ENCODE results near the gene ACIN1.

The ACIN1 gene

GRCh38 chr14:23104070-23104590, 9.2 kb upstream of the ACIN1 start:
- no peak for DNase-seq

DNA sequence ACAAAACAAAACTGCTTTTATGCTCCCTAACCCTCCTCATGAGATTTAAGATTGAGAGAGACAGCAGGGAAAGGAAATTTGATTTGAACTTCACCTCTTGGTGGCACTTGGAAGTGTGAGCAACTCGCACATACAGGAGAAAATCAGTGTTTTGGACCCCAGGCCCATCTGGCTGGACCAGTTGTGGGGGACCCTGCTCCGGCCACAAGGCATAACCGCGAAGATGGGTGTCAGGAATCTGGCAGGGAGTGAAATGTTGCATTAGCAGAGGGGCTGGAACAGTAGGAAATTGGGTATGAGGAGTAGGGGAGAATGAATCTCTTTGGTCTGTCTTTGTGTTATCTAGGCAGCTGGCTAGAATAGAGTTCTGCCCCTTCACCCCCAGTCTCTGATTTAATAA, 8.6 kb upstream of the ACIN1 start:
- no peak for DNase-seq

DNA sequence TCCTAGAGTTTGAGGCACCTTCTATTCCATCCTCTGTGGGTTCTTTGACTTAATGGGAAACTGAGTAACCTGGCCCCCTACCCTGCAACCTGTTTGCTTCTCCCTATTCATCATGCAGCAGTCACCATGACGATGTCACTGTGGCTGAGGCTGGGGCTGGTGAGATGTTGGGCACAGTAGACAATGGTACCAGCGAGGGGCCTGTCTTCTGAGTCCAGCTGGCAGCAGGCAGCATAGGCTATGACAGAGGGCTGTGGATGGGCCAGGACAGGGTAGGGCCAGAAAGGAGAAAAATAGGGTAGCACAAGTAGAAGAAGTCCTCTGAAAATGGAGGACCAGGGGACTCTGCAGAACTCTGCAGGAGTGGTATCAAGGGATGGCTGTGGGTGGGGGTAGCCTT, 7.9 kb upstream of the ACIN1 start:
- DNase-seq, result no peak

DNA sequence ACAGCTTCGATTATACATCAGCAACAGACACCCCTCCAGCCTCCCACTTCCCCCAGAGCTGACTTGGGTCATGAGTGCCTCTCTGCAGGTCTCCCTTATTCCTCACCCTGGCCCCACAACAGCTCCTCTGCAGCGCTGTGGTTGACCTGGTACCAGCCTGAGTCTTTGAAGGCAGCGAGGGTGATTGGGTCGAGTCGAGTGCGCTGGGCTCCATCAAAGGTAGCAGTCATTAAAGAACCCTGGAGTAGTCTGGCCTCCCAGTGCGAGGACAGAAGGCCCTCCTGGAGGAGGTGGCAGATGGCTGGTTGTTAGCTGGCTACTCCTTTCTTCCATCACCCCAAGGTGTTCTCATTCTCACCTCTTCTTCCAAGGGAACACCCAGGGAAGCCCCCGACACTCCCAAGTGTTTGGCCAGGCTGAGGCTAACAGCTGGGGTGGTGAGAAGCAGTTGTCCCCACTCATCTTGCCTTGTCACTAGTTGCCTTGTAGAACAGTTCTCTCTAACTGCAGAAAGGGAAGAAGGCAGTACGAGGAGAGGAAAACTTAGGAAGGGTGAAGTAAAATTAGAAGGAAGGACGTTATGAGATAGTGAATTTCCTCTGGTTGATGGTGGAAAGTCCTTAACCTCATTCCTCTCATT, 7.2 kb upstream of the ACIN1 start:
- DNase-seq, result no peak

DNA sequence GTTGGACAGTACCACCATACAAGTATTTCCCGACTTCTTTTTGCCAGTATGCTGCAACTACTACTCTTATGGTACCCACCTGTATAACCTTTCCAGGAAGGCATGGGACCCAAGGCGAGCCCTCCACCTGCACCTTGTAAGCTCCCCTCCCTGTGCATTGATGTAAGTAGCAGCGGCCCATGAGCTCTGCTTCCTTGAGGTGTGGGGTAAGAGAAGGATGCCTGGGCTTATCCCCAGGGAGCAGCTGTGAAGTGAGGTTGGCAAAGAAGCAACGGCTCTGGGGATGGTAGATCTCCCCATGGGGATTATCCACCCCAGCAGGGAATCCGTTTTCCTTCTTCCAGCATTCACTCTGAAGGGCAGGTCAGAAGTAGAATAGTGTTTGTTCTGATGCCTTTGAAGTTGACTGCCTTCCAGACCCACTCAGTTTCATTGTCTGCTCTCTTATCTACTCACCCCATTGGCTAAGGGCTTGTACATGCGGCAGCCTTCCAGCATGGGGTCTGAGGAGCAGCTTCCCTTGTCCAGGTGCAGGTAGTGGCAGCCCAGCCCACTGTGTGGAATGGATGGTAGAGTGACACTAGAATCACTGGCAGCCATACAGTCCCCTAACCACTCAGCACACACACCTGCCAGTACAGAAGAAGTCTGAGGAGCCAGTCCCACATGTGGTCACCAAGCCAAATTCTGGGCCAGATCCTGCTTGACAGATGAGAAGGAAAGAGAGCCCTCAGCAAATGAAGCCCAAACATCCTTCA, 6.5 kb upstream of the ACIN1 start:
- DNase-seq, result no peak

- DNase-seq, result no peak
These were observed 4.4 kb upstream of the ACIN1 start for GRCh38 chr14:23099212-23099861.

- DNase-seq, result no peak
These were observed 2.9 kb upstream of the ACIN1 start for GRCh38 chr14:23097786-23098185.

- DNase-seq, result no peak
These were observed 516 bp upstream of the ACIN1 start, which contains the start of gene C14orf119 for GRCh38 chr14:23095196-23096108. Gene C14orf119 (plus strand): TSS chr14:23095505. CDS start chr14:23097659, 2,154 bp downstream.

- no peak for DNase-seq
These were observed 808 bp downstream of the ACIN1 start for GRCh38 chr14:23093991-23094665.

DNA sequence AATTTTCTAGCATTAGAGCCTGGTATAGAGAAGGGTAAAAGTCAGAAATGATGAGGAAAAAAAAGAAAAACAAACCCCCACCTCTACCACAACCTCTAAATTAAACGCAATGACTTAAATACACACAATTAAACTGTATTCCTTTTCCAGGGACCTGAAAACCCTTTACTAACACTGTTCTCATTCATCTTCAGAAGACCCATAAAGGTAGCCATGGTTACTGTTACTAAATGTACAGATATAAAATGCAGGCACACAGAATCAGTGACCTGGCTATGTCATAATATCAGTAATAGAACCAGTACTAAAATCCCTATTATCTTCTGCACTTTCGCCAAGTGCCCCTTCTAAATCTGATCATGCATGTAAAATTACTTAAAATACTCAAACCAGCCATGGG, 1.4 kb downstream of the ACIN1 start:
- no peak for DNase-seq

DNA sequence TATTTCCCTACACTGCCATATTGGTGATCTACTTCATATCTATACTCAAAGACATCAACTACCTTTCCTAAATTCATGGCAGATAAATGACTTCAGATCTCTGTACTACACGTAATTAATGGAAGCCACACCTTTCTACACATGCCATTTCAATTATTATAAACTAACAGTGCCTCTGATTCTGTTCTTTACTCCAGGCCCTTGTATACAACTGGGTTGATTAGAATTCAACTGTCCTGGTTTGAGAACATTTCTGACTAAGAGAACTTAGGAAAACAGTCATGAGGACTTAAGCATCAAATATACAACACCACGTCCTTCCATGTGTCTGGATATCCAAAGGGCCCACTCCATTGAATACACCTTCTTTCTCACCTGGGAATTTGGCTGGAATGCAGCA, 1.8 kb downstream of the ACIN1 start:
- no peak for DNase-seq

DNA sequence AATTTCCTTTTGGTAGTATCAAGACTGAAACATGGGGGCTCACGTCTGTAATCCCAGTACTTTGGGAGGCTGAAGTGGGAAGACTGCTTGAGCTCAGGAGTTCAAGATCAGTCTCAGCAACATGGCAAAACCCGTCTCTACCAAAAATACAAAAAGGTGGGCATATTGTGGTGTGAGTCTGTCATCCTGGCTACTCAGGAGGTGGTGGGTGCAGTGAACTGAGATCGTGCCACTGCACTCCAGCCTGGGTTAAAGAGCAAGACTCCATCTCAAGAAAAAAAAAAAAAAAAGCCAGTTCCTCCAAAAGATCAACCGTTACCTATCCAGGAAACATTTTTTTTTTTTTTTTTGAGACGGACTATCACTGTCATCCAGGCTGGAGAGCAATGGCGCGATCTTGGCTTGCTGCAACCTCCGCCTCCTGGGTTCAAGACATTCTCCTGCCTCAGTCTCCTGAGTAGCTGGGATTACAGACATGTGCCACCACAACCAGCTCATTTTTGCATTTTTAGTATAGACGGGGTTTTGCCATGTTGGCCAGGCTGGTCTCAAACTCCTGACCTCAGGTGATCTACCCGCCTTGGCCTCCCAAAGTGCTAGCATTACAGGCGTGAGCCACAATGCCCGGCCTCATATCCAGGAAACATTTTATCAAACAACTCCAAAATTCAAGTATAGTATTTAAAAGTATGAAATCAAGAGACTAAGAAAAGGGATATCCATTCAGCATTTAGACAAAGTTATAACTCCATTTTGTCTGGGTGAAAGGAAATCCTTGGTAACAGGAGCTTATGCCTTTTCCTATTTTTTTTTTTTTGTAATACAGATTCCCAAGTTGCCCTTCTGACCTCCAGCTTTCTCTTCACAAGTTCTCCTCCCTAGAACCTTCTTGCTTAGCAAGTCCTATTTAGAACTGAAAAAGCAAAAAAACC, 3.4 kb downstream of the ACIN1 start:
- DNase-seq, result no peak

GRCh38 chr14:23090254-23090636, 4.7 kb downstream of the ACIN1 start:
- DNase-seq, result no peak

DNA sequence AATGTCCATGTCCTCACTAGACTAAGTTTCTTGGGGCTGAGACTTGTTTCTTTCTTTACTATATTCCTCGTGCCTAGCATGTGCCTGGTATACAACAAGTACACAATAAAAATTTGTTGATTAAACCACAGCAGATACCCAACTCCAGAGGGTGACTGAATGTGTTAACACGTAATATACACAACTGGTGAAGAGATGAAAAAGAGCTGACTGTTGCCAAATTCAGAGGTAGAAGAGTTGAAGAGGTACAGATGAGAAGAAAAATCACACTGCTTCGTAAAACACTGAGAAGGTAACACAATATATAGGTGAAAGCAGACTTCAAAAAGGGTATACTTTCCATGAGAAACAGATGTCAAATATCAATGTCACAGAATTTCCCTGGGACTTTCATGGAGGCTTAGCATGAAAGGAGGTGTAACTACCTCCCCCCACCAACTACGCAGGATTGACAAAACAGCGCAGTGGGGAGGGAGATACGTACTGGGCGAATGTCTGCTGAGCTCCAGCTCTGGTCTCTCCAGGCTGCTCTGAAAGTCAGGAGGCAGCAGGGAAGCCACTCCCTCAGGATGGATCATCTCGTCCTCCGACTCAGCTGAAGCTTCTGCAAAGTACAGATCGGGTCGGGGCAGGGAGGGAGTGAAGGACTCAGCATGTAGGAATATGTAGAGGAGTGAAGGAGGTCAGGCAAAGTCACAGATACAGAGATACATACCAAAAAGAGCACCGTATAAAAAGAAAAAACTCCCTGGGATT, 5.3 kb downstream of the ACIN1 start:
- DNase-seq, result no peak

DNA sequence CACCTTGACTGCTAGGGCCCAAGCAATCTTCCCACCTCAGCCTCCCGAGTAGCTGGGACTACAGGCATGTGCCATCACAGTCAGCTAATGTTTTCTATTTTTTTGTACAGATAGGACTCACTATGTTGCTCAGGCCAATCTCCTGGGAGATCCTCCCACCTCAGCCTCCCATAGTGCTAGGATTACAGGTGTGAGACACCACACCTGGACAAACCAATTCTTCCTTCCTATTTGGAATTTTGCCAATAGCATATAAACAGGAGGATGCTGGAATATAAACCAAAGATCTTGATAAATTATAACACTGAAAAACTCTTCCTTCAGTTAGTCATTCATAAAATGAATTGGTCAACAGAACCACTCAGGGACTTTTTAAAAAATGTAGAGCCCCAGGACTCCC, 8.4 kb downstream of the ACIN1 start:
- DNase-seq, result no peak

DNA sequence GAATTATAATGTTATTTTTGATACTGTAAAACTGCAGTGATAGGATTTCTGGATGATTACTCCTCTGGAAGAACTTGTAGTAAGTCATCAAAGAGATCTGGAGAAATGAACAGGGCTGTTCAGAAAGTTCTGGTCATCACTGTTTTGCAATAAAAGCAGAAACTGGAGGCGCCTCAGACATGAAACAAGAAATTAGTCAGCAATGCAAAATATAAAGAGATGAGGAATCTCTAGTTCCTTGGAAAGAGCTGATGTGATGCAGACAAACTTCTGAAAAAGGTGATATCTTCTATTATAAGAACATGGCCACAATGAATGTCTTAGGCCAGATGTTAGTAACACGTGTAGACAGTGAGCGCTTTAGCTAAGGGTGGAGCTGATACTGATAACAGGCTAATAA, 9.5 kb downstream of the ACIN1 start:
- no peak for DNase-seq

DNA sequence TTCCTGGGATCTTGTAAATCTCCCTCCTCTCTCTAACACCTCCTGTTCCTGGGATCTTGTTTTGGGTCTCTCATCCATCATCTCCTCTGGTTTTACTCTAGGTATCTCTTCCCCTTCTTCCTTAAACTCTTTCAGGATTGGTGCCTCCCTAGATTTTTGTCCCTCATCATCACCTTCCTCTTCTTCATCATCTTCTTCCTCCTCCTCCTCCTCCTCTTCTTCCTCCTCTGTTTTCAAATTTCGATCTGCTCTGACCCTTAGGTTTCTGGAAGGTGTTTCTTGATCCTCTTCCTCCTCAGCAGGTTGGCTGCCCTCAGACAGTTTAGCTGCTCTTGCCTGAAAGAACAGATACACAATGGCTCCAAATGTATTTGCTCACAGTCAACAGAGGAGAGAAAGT, 14.5 kb downstream of the ACIN1 start:
- DNase-seq, result no peak

- no peak for DNase-seq
These were observed 15.2 kb downstream of the ACIN1 start for GRCh38 chr14:23079716-23080115.

GRCh38 chr14:23078692-23079116, 16.2 kb downstream of the ACIN1 start:
- DNase-seq, result no peak

DNA sequence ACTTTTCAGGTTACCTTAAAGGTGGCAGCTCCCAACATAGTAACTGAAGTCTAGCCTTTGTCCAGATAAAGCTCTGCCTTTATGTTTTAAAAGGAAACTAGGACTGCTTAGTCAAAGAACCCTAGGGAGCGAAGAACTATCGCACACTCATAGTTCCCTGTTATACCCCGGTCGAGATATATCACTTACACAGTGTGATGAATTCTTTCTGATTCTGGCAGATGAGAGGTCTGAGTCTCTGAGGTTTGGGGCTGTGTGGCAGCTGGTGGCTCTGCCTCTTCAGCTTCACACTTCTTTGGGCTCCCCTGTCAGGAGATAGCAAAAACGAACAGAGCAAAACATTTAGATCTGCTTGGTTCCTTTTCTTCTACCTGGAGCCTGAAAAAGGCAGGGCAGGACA, 17.0 kb downstream of the ACIN1 start:
- no peak for DNase-seq
